IPS-15b (cell line): Measurements from ENCODE around the gene MEGF6.

Experiments
- H3K27me3 ChIP-seq: one replicate; pipeline ENCODE4 v1.6.1; 2013; ENCODE audit warnings: low read length; ENCODE audit not compliant: control insufficient read depth, insufficient read depth
- H3K36me3 ChIP-seq: one replicate; pipeline ENCODE4 v1.6.1; 2013; ENCODE audit warnings: low read length; ENCODE audit not compliant: control insufficient read depth, insufficient read depth
- H3K4me1 ChIP-seq: one replicate; pipeline ENCODE4 v1.6.1; 2013; ENCODE audit warnings: mild to moderate bottlenecking, low read length; ENCODE audit not compliant: control insufficient read depth, insufficient read depth
- H3K4me3 ChIP-seq: one replicate; pipeline ENCODE4 v1.5.1; 2013; ENCODE audit warnings: low read depth, low read length
- H3K9ac ChIP-seq: one replicate; pipeline ENCODE4 v1.6.1; 2013; ENCODE audit warnings: low read depth, mild to moderate bottlenecking, low read length
- H3K9me3 ChIP-seq: one replicate; pipeline ENCODE4 v1.6.1; 2013; ENCODE audit warnings: mild to moderate bottlenecking, low read length; ENCODE audit not compliant: control insufficient read depth, insufficient read depth

The MEGF6 gene

DNA sequence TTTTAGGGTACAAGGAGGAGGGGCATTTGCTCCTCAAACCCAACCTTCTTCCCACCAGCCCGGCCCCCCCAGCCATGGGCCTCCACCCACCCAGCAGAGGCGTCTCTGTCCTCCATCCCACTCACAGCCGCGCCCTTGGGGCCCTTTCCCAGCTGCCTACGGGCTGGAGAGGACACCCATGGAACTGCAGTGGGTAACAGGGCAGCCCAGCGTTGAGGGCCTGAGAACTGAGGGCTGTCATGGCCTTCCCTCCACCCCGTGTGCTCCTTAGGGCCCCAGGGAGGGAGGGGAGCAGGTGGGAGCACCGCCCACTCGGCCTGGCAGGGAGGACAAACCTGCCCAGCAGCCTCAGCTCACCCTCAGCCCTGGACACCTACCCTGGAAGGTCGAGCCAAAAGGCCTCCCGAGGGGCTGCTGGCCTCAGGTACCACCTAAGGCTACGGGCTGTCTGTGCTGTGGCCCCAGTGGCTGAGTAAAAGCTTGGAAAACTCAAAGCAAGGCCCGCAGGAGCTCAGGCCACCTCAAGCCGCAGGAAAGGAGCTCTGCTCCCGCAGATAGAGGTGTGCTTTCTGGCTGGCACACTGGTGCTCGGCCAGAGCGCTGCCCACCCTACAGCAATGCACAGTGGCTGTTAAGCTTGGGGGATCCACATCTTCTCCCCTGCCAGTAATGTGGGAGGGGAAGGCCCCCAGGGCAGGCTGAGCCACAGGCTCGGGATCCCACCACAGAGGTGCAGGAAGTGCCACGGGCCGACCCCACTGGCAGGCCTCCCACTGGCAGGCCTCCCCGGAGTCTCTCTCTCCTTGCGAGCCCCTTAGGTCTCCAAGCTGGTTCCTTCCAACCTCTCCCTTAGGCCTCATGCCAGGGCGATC lies 159.1 kb downstream of the MEGF6 start:
- Histone ChIP-seq H3K9me3 (no peaks in the 10 kb centered on the region), H3K9ac (peak overlapping the region; percentile 60), H3K36me3 (no peaks in the 10 kb centered on the region), H3K4me3 (no peak overlapping the region), H3K4me1 (peaks cover 12% of the 10 kb centered on the region), H3K27me3 (no peaks in the 10 kb centered on the region)

DNA sequence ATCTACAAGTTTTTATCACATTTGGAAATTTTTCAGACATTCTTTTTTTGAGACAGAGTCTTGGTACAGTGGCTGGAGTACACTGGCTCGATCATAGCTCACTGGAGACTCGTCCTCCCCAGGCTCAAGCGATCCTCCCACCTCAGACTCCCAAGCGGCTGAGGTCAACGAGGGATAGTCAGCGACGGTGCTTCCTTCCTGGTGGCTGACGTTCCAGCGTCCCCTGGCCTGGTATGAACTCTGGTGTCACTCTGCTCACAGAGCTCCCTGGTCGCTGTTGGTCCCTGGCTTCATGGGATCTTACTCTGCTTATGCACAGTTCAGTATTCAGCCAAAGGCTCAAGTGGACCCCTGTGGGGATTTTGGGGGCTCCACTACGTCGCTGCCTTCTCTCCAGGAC lies 160.3 kb downstream of the MEGF6 start:
- Histone ChIP-seq H3K9me3 (no peaks in the 10 kb centered on the region), H3K9ac (no peak overlapping the region), H3K4me1 (peaks cover 12% of the 10 kb centered on the region), H3K36me3 (no peaks in the 10 kb centered on the region), H3K27me3 (no peaks in the 10 kb centered on the region), H3K4me3 (no peak overlapping the region)

DNA sequence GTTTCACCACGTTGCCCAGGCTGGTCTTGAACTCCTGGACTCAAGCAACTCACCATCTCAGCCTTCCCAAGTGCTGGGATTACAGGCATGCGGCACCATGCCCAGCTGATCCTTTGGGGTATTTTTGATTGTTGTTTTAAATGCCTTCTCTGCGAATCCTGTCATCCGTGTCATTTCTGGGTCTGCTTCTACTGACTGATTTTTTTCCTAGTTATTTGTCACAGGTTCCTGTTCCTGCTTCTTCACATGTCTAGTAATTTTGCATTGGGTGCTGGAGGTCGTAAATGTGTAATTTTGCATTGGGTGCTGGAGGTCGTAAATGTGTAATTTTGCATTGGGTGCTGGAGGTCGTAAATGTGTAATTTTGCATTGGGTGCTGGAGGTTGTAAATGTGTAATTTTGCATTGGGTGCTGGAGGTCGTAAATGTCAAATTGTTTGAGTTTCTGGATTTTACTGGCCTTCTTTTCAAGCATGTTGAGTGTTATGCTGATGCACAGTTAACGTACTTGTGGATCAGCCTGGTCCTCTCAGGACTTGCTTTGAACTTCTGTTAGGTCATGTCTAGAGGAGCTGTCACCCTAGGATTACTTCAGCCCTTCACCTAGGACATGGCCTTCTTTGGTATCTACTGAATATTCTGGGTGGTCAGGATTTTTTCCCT lies 161.0 kb downstream of the MEGF6 start:
- Histone ChIP-seq H3K27me3 (no peaks in the 10 kb centered on the region), H3K4me1 (peaks cover 6% of the 10 kb centered on the region), H3K9ac (no peak overlapping the region), H3K4me3 (no peak overlapping the region), H3K36me3 (no peaks in the 10 kb centered on the region), H3K9me3 (no peaks in the 10 kb centered on the region)

DNA sequence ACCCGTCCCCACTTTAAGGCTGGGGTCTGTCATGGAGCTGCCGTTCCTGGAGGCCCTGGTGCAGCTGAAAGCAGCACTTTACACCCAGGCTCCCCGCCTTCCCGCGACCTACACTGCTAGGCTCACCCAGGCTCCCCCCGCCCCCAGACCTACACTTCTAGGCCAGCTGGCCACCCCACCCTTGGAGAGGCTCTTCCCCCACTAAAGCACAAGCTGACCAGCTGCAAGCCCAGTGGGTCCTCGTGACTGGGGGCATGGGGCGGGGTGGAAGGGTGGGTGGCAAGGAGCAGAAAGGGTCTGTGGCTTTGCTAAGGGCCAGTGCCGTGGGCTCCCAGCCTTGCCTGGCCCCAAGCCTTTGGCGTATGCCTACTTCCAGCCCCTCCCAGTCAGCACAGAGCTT lies 166.6 kb downstream of the MEGF6 start:
- Histone ChIP-seq H3K9ac (no peak overlapping the region), H3K36me3 (no peaks in the 10 kb centered on the region), H3K4me3 (no peak overlapping the region), H3K27me3 (no peaks in the 10 kb centered on the region), H3K4me1 (no peaks in the 10 kb centered on the region), H3K9me3 (no peaks in the 10 kb centered on the region)

DNA sequence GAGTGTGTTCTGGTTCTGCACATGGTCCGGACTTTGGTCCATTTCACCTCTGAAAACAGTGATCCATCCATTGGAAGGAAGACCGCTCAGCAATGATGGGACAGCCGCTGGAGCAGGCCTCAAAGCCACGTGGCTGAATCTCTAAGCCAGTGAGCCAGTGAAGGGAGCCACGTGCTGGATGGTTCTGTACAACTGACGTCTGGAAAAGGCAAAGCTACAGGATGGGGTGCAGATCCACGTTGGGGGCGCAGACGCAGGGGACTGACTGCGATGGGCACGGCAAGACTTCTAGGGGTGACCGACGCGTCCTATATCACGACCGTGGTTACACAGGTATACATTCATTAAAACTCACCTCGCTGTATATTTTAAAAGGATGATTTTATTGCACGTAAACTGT lies 167.0 kb downstream of the MEGF6 start:
- Histone ChIP-seq H3K4me1 (no peaks in the 10 kb centered on the region), H3K36me3 (no peaks in the 10 kb centered on the region), H3K9ac (no peak overlapping the region), H3K27me3 (no peaks in the 10 kb centered on the region), H3K4me3 (no peak overlapping the region), H3K9me3 (no peaks in the 10 kb centered on the region)

DNA sequence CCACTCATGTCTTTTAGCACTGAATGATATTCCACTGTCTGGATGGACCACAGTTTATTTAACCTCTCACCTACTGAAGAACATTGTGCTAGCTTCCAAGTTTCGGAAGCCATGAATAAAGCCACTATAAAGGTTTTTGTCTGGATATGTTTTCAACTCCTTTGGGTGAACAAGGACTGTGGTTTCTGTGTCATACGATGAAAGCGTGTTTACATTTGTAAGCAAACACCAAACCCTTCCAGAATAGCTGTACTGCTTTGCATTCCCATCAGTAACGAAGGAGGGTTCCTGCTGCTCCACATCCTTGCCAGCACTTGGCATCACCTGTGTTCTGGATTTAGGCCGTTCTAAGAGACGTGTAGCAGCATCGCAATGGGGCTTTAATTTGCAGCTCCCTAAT lies 167.5 kb downstream of the MEGF6 start:
- Histone ChIP-seq H3K9ac (no peak overlapping the region), H3K9me3 (no peaks in the 10 kb centered on the region), H3K36me3 (no peaks in the 10 kb centered on the region), H3K4me1 (no peaks in the 10 kb centered on the region), H3K4me3 (no peak overlapping the region), H3K27me3 (no peaks in the 10 kb centered on the region)

DNA sequence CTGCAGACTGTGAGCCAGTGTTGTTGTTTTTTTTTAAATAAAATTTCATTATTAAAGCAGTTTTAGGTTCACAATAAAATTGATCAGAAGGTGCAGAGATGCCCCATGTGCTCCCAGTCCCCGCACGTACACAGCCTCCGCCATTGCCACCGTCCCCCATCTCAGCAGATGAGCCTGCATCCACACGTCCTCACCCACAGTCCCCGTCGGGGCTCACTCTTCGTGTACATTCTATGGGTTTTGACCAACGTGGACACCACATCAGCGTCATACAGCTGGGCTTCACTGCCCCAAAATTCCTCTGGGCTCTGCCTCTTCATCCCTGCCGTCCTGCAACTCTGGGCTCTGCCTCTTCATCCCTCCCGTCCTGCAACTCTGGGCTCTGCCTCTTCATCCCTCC lies 168.4 kb downstream of the MEGF6 start:
- Histone ChIP-seq H3K4me3 (no peak overlapping the region), H3K27me3 (no peaks in the 10 kb centered on the region), H3K9me3 (no peaks in the 10 kb centered on the region), H3K36me3 (no peaks in the 10 kb centered on the region), H3K9ac (no peak overlapping the region), H3K4me1 (no peaks in the 10 kb centered on the region)

DNA sequence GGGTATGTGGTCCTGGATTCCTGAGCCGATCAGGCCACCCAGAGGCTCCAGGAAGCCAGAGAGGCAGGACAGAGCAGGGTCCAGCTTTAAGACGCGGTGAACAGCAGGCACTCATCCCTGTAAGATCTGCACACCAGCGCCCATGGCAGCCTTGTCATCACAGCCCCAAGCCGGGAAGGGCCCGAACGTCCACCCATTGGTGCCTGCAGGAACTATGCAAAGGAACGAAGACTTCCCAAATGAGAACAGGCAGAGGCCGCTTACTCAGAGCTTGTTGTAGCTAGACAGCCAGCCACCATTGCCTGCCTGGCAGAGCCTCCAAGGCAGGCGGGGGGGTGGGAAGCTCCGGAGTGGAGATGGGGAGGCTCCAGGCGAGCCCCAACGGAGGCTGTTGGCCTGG lies 169.0 kb downstream of the MEGF6 start:
- H3K27me3 ChIP-seq: no peaks in the 10 kb centered on the region
- no peak overlapping the region for H3K9ac ChIP-seq
- H3K4me3 ChIP-seq: no peak overlapping the region
- no peaks in the 10 kb centered on the region for H3K4me1 ChIP-seq
- no peaks in the 10 kb centered on the region for H3K36me3 ChIP-seq
- no peaks in the 10 kb centered on the region for H3K9me3 ChIP-seq

DNA sequence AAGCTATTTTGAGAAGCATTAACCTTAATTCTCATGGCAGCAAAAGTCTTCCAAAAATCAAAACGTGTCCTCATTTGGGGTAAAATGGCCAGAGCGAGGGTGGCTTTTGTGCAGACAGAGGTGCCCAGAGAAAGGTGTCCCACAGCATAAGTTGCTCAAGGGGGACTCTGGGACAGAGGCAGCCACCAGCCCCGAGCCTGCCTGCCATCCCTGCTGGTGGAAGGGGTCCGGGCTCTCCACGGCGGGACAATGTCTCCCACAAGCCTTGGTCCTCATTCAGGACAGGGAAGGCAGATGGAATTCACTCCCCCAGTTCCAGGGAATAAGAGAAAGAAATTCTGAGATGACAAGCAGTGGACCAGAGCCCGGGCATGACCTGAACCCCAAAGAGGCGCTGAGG lies 169.4 kb downstream of the MEGF6 start:
- H3K4me3 ChIP-seq: no peak overlapping the region
- no peaks in the 10 kb centered on the region for H3K4me1 ChIP-seq
- no peaks in the 10 kb centered on the region for H3K27me3 ChIP-seq
- H3K36me3 ChIP-seq: no peaks in the 10 kb centered on the region
- no peaks in the 10 kb centered on the region for H3K9me3 ChIP-seq
- no peak overlapping the region for H3K9ac ChIP-seq

DNA sequence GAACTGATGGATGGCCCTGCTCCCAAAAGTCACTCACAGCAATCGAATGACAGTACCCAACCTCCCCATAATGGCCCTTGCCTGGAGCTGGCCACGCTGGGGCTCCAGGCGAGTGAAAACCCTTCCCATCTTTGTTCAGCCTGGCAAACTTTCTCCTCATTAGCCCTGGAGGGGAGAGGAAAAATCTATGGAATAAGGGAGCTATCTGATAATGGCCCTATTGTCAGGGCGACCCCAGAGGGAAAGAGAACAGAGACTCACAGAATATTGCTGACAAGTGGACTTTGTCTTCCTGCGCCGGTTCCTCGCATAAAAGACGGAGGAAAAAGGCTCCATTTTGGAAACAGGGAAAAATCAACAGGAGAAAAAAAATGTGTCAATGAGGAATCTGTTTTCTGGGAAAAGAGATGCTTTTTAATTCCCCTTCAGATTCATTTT lies 169.9 kb downstream of the MEGF6 start:
- H3K36me3 ChIP-seq: no peaks in the 10 kb centered on the region
- H3K27me3 ChIP-seq: no peaks in the 10 kb centered on the region
- no peaks in the 10 kb centered on the region for H3K4me1 ChIP-seq
- H3K4me3 ChIP-seq: no peak overlapping the region
- no peaks in the 10 kb centered on the region for H3K9me3 ChIP-seq
- H3K9ac ChIP-seq: no peak overlapping the region

DNA sequence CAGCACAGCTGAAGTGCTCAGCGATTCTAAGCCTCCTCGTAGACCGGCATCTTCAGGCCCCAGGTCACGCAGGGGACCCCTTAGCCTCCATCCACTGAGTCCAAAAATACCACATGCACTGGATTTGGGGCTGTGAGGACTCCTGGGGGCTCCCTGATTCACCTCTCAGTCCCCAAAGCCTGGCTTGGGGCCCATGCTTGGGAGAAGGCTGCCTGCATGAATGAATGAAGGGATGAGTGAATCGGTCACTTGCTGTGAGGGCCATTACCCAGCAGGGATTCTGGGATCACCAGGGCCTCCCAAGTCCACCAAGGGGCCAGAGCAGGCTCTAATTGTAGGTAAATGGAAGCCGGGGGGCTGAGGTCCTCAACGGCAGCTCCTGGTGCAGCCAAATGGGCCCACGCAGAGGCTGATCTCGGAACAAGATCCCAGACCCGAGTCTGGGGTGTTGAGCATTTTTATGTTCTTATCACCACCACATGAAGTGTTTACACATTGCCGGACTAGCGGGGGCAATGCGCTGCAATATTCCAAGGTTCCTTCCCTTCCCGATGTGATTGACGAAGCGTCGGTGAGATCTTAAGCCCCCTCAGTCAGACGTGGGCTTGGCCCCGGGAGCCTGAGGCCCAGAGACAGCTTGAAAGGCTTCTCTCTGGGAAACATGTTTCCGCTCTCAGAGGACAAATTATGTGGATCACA lies 170.4 kb downstream of the MEGF6 start:
- H3K9ac ChIP-seq: no peak overlapping the region
- no peaks in the 10 kb centered on the region for H3K4me1 ChIP-seq
- H3K36me3 ChIP-seq: no peaks in the 10 kb centered on the region
- H3K9me3 ChIP-seq: no peaks in the 10 kb centered on the region
- H3K4me3 ChIP-seq: no peak overlapping the region
- no peaks in the 10 kb centered on the region for H3K27me3 ChIP-seq

DNA sequence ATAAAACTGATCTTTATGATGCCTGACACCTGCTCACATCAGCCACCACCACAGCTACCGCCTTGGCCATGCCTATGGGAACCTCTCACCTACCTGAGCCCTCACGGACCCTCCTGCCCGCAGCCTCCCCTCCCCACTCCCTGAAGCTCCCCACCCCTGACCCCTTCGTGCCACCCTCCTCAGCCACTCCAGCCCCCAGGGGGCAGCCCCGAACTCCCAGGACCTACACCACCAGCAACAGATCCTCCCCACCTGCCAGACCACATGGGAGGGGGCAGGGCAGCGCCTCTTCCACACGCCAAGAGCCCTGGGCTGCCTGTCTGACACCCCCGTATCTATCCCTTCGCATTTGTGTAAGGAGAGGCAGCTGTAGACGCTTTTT lies 171.0 kb downstream of the MEGF6 start:
- H3K27me3 ChIP-seq: no peaks in the 10 kb centered on the region
- no peaks in the 10 kb centered on the region for H3K36me3 ChIP-seq
- H3K4me1 ChIP-seq: no peaks in the 10 kb centered on the region
- H3K9ac ChIP-seq: no peak overlapping the region
- no peak overlapping the region for H3K4me3 ChIP-seq
- H3K9me3 ChIP-seq: no peaks in the 10 kb centered on the region
